ENCODE data around the gene PLCB2.
A peak's percentile ranks its signal among the peaks of the same experiment; 100 is the strongest.

Gene PLCB2

GRCh38 chr15:40307421-40308211 is at the start of gene PLCB2:
TSS of gene PLCB2 (minus strand) at chr15:40307935. CDS start at chr15:40307672, 263 bp downstream.
- peak; percentile 42 for DNase-seq

GRCh38 chr15:40357246-40357645 is 49.5 kb upstream of the PLCB2 start:
- no peak for DNase-seq

- DNase-seq, result no peak
Observed at GRCh38 chr15:40355976-40356585, 48.3 kb upstream of the PLCB2 start.

GRCh38 chr15:40354408-40355171 is 46.9 kb upstream of the PLCB2 start:
- no peak for DNase-seq

GRCh38 chr15:40353697-40354096 is 46.0 kb upstream of the PLCB2 start:
- peak; percentile 20 for DNase-seq

GRCh38 chr15:40352281-40352901 is 44.7 kb upstream of the PLCB2 start:
- DNase-seq, result peak; percentile 20

- no peak for DNase-seq
Observed at GRCh38 chr15:40349163-40349562, 41.4 kb upstream of the PLCB2 start.

GRCh38 chr15:40348474-40348870 is 40.7 kb upstream of the PLCB2 start:
- no peak for DNase-seq

- no peak for DNase-seq
Observed at GRCh38 chr15:40347559-40348473, 40.1 kb upstream of the PLCB2 start.

GRCh38 chr15:40346579-40347558 is 39.1 kb upstream of the PLCB2 start:
- no peak for DNase-seq

- no peak for DNase-seq
Observed at GRCh38 chr15:40345867-40346578, 38.3 kb upstream of the PLCB2 start.

- no peak for DNase-seq
Observed at GRCh38 chr15:40345225-40345866, 37.6 kb upstream of the PLCB2 start.

- DNase-seq, result peak; percentile 41
Observed at GRCh38 chr15:40344631-40345120, 36.9 kb upstream of the PLCB2 start.

GRCh38 chr15:40344217-40344616 is 36.5 kb upstream of the PLCB2 start:
- DNase-seq, result no peak

- DNase-seq, result no peak
Observed at GRCh38 chr15:40343512-40343911, 35.8 kb upstream of the PLCB2 start.

GRCh38 chr15:40342416-40343320 is 34.9 kb upstream of the PLCB2 start:
- peak; percentile 44 for DNase-seq

- DNase-seq, result peak; percentile 84
Observed at GRCh38 chr15:40340740-40341400, 33.1 kb upstream of the PLCB2 start, which contains the start of gene CCDC9B. TSS of gene CCDC9B (minus strand) at chr15:40340939. CDS start at chr15:40340819, 120 bp downstream.

Data from NCI-H510A treated with DMSO at 0.1 percent for 48 hours (cell line).